SH-SY5Y (cell line): Measurements from ENCODE around the gene PER2.

ENCODE experiments used
- GATA2 ChIP-seq: IDR thresholded peaks from 2 replicates; pipeline ENCODE4 v1.6.1; 2011; ENCODE audit warnings: mild to moderate bottlenecking, low read depth, low read length
- GATA3 ChIP-seq: IDR thresholded peaks from 2 replicates; pipeline ENCODE4 v1.6.1; 2011; ENCODE audit warnings: low read depth, mild to moderate bottlenecking, low read length, moderate library complexity

GRCh38 chr2:238241970-238242369, 46.4 kb downstream of the PER2 start:
- TF ChIP-seq GATA2 (no peak), GATA3 (no peak)
